HG03039 (cell line): Measurements from ENCODE around the gene SLC35A5.

ENCODE experiments used
- ATAC-seq: cut with Tn5 transposase; IDR thresholded peaks from one replicate; pipeline ENCODE4 v1.9.1; 2021; ENCODE audit warnings: mild to moderate bottlenecking, moderate library complexity; ENCODE audit not compliant: unreplicated experiment

SLC35A5 gene

GRCh38 chr3:112619295-112619694 lies 57.5 kb downstream of the SLC35A5 start:
- no peak for ATAC-seq

DNA sequence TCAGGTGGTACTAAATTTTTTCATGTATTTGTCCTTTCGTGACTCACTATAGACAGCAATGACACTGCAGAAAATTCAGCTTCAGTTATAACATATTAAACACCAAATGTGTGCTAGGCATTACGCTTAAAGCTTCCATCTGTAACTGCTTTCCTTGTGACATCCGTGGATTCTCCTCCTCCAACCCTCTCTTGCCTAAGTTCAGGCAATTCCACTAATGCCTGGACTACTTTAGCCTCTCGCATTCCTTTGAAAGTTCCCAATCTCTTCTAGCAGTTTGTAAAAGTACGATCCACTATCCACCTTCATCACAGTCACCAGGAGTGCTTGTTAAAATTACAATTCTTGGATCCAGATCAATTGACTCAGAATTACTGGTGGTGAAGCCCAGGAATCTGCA lies 61.4 kb downstream of the SLC35A5 start:
- no peak for ATAC-seq

DNA sequence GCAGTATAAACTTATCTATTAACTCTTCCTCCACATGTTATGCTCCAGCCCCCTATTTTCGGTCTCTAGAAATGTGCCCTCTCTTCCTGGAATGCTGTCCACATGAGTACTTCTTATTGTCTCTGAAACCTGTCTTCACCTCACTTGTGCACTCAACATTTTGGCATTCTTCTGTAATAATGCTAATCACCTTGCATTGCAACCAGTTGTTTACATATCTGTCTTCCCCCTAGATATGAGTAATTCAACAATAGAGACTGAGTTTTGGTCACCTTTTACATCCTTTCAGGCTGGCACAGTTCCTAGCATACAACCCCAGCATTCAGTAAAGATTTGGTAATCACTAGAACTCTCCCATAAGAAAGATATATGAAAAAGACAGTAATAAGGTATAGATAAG lies 61.9 kb downstream of the SLC35A5 start:
- no peak for ATAC-seq

GRCh38 chr3:112627419-112627818 lies 65.6 kb downstream of the SLC35A5 start:
- no peak for ATAC-seq

GRCh38 chr3:112627919-112628466 lies 66.1 kb downstream of the SLC35A5 start:
- no peak for ATAC-seq

GRCh38 chr3:112629425-112629824 lies 67.6 kb downstream of the SLC35A5 start:
- no peak for ATAC-seq

DNA sequence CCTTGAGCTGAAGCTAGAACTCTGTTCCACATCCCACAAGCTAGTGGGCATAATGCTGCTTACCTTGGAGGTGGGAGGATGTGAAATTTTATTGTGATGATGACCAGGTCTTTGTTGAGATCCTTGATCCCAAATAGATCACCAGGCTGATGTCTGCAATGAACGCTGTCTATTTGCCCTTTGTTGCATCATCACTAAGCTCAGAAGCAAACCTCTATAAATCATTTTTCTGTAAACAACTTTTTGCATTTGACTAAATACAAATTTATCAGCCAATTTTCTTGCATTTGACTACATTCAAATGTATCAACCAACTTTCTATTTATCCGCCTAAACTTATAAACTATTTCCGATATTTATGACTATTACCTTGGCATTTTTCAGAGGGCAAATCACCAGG lies 69.4 kb downstream of the SLC35A5 start:
- ATAC-seq = no peak

GRCh38 chr3:112632596-112632995 lies 70.8 kb downstream of the SLC35A5 start:
- no peak for ATAC-seq

- no peak for ATAC-seq
Measured at GRCh38 chr3:112633191-112633590, 71.3 kb downstream of the SLC35A5 start.

DNA sequence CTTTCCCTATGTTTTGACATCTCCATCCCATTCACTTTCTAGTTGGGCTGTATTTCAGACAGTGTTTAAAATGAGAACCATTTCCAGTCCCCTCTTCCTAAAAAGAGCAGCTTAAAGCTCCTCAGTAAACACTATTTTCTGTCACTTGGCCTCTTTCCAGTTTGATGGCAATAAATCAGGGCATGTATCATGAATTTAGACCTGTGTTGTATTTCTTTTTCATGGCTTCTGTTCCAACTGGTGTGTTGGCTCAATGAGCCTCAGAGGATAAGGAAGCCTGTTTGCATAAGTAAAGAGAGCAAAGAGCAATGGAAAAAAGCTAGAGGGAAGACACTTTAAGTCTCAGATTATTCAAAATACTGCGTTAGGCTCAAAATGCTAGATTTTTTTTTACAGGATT lies 71.9 kb downstream of the SLC35A5 start:
- no peak for ATAC-seq

DNA sequence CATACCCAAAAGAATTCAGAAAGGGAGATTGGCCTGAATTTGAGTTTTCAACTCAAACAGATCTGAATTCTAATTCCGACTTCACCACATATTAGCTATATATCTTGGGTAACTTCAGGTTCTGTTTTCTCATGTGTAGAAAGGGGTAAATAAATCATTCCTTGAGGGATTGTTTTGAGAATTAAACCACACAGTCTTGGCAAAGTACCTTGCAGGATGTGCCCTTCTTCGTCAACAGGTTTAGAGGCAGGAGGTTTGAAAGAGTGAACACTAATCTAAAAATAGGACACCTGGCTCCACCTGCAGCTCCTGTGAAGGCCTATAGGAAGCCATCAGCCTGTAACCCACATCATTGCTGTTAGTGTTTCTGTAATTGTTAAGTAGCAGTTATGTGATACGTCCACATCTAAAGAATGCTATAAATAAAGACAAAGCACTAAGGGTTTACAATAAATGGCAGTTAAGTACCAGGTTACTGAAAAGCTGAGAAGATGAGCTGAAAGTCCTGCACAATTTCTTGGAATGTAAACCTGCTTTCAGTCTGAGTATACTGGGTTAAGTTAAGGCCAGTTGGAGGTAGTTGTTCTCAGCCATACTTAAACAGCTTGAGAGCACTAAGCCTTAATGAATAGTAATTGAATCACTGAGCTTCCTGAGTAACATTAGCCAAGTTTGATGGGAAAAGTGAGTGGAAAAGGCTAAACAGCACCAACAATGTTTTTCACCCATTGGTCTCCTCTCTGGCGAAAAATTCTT lies 73.1 kb downstream of the SLC35A5 start:
- no peak for ATAC-seq
